Stomach smooth muscle (tissue), 2 donors: ENCODE results near the gene HEMK1.

Experiments
- H3K27ac ChIP-seq: one replicate; pipeline ENCODE4 v1.7.0; 2013; ENCODE audit warnings: mild to moderate bottlenecking, low read length, inconsistent platforms
- H3K27me3 ChIP-seq, 2 donors: one replicate each; pipeline ENCODE4 v1.7.0; 2013; ENCODE audit warnings: low read length in 2 of 2; ENCODE audit not compliant: insufficient read depth in 2 of 2, control insufficient read depth in 1 of 2
- H3K36me3 ChIP-seq, 2 donors: one replicate each; pipeline ENCODE4 v1.7.0; 2013; ENCODE audit warnings: low read length in 2 of 2; ENCODE audit not compliant: control insufficient read depth in 2 of 2, insufficient read depth in 2 of 2
- H3K4me1 ChIP-seq: one replicate; pipeline ENCODE4 v1.7.0; 2013; ENCODE audit warnings: low read length; ENCODE audit not compliant: control insufficient read depth, insufficient read depth
- H3K4me3 ChIP-seq, 2 donors: one replicate each; pipeline ENCODE4 v1.7.0; 2013; ENCODE audit warnings: low read length in 2 of 2
- H3K9ac ChIP-seq, 2 donors: one replicate each; pipeline ENCODE4 v1.7.0; 2013; ENCODE audit warnings: low read length in 2 of 2, mild to moderate bottlenecking in 1 of 2
- H3K9me3 ChIP-seq, 2 donors: one replicate each; pipeline ENCODE4 v1.7.0; 2013; ENCODE audit warnings: low read length in 2 of 2; ENCODE audit not compliant: control insufficient read depth in 2 of 2
- donor health status: healthy.
- donor health status: Pancreatic carcinoma.

HEMK1 gene

DNA sequence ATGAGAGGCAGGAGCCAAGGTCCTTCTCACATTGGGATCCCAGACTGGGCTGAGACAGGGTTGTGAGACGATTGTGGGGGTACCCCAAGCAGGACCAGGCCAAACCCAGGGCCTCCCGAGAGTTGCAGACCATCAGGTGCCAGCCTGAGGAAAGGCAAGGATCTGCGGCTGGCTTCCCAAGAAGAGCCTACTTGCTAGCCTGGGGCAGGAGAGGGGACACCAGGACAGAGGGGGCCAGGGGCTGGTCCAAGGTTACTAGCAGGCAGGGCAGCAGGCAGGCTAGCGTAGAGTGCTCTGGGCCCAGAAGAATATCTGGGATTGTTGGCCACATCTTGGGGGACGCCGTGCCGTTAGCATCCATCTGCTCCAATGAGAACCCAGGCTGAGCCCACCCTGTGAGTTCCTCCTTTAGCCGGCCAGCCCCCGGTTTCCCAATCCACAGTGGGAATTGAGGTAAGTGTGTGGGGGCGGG, 41.7 kb downstream of the HEMK1 start:
- Histone ChIP-seq H3K9ac (peak overlapping the region; percentile 69 to 76), H3K36me3 (peaks cover 4 to 12% of the 10 kb centered on the region in 2 donors), H3K27me3 (no peaks in the 10 kb centered on the region), H3K9me3 (no peaks in the 10 kb centered on the region), H3K4me1 (peaks cover 45% of the 10 kb centered on the region), H3K4me3 (peak overlapping the region; percentile 63 to 85), H3K27ac (peak overlapping the region; percentile 62)

DNA sequence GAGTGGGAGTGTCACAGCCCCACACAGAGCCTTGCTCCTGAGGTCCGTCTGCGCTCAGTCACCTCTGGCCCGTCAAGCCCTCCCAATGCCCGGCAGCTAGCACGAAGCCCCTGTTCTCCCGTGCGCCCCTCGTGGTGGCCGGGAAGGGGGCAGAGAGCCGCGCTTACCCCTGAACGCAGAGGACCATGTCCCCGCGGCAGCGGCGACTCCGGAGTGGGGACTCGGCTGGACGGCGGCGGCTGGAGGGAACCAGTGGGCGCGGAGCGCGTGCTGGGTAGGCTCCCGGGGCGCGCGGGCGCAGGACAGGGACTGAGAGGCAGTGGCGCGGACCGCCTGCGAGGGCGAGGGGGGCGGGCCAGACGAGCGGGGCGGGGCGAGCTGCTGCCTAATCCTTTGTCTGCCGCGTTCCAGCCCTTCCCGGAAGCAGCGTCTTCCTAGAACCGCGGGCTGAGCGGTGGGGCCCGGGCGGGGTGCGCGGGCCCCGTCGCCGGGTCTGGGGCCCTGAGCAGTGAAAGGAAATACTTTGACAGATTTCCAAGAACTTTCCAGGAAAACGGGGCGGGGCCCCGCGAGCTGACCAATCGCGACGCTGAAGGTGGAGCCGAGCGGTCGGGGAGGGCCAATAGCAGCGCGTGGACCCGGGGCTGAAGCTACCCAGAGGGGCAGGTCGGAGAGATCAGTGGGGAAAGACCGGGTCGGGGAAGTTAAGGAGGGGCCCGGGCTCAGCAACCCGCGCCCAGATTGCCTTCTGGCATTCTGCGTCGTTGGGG, 42.3 kb downstream of the HEMK1 start, which contains the start of gene CISH:
TSS of gene CISH (minus strand) at position 311 of the 770 bp plus-strand sequence. CDS start at position 187, 124 bp downstream.
- peaks cover 4 to 11% of the 10 kb centered on the region in 2 donors for H3K36me3 ChIP-seq
- H3K9ac ChIP-seq: peak within 1 kb of the TSS; percentile 69 to 76
- no peaks in the 10 kb centered on the region for H3K27me3 ChIP-seq
- H3K9me3 ChIP-seq: no peaks in the 10 kb centered on the region
- peak within 1 kb of the TSS; percentile 62 for H3K27ac ChIP-seq
- H3K4me3 ChIP-seq: peak within 1 kb of the TSS; percentile 63 to 85
- peaks cover 51% of the 10 kb centered on the region for H3K4me1 ChIP-seq

DNA sequence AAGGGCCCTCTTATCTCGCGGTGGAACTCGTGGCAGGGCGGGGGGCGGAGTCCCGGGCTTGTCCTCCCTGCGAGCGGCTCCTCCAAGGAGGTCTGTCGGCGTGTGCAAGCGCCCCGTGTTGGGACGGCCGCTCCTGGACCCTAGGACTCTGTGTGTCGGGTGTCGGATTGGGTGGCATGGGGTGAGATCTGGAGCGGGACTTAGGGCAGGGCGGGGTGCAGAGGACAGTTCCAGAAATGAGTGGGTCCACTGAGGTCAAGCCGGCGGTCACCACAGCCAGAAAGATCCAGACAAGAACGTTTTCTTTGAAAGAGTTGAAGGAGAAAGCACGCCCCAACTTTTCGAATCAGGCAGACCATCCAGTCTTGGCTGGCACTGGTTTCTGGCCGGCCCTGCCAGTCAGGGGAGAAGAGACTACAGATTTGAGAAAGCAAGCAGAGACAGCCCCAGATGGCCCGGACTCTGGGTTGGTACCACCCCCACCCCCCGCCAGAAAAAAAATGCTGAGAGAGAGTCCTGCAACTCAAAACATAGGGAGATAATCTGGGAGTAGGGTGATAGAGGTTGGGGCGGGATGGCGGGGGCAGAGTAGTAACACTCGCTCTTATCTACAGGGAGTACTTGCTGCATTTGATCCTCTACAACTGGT, 43.0 kb downstream of the HEMK1 start:
- Histone ChIP-seq H3K27me3 (no peaks in the 10 kb centered on the region), H3K9ac (peak overlapping the region; percentile 58 to 69), H3K9me3 (no peaks in the 10 kb centered on the region), H3K4me3 (peak overlapping the region; percentile 61 to 85), H3K27ac (peak overlapping the region; percentile 62), H3K36me3 (peaks cover 2 to 6% of the 10 kb centered on the region in 2 donors), H3K4me1 (peaks cover 53% of the 10 kb centered on the region)

DNA sequence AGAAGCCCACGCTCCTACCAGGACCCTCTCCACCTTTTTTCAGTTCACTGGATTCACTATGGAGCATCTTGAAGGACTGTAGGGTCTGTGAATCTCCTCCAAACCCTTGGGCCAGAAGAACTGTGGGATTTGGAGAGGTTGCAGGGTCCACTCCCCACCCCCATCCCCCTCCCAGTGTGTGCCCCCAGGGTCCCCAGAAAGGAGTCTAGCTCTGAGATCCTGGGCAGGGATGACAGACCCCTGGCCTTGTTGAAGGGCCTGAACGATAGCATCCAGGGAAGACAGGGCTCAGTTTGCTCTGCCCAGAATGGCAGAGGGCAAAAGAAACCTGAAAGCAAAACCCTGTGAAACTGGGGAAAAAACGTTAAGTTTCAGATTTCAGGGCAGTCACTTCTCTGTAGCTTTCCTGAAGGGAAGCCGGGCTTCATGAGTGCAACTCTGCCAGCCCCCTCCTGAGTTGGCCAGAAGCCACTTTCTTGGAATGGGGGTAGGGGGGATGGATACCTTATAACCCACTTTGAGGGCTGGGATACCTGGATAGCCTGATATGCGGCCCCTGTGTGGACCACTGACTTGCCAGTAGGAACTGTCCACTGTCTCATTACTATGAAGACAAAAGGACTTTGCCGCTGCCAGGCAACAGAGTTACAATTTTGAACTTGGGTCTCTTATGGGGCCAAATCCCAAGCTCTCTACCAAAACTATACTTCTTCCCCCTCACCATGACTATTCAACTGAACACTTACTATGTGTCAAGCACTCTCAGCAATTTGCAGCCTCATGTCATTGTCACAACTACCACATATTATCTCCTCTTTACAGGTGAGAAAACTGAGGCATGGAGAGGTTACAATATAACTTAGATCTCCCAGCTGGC, 43.9 kb downstream of the HEMK1 start:
- no peaks in the 10 kb centered on the region for H3K27me3 ChIP-seq
- peaks cover 0 to 1% of the 10 kb centered on the region in 2 donors for H3K36me3 ChIP-seq
- H3K4me1 ChIP-seq: peaks cover 60% of the 10 kb centered on the region
- H3K9ac ChIP-seq: peak overlapping the region in 1 of 2 donors; percentile 69
- peak overlapping the region in 1 of 2 donors; percentile 85 for H3K4me3 ChIP-seq
- no peaks in the 10 kb centered on the region for H3K9me3 ChIP-seq
- H3K27ac ChIP-seq: no peak overlapping the region

DNA sequence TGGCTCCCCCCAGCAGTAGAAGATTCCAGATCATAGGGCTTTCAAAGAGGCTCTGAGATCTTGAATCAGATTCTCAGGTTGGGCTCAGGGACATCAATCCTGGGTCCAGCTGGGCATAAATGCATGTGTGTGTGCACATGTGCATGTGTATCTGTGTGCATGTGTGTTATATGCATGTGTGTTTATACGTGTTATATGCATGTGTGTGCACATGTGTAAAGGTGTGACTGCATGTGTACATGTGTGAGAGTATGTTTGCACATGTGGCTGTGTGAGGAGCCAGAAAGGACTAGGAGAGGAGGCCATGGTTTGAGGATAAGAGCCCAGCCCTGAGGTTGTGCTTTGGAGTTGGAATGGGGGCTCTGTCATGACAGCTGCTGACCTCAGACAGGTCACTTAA, 45.9 kb downstream of the HEMK1 start:
- Histone ChIP-seq H3K4me1 (peaks cover 60% of the 10 kb centered on the region), H3K27me3 (no peaks in the 10 kb centered on the region), H3K27ac (no peak overlapping the region), H3K9me3 (no peaks in the 10 kb centered on the region), H3K4me3 (no peak overlapping the region), H3K36me3 (no peaks in the 10 kb centered on the region), H3K9ac (no peak overlapping the region)

GRCh38 chr3:50616003-50616769, 46.9 kb downstream of the HEMK1 start:
- Histone ChIP-seq H3K36me3 (no peaks in the 10 kb centered on the region), H3K9ac (peak overlapping the region; percentile 62 to 64), H3K4me1 (peaks cover 50% of the 10 kb centered on the region)

DNA sequence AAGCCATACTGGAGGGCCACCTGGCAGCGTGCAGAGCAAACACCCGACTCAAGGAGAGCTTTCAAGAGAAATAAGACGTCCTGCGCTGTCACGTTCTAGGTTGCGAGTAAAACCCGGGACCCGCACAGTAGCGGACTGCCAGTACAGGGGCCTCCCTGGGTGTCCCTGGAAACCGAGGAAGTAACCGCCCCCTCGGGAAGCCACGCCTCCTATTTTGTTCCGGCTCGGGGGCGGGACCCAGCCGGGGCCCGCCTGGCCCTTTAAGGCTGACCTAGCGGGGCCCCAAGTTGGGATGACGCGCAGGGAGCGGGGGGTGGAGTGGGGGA, 47.4 kb downstream of the HEMK1 start:
- Histone ChIP-seq H3K4me1 (peaks cover 46% of the 10 kb centered on the region), H3K36me3 (no peaks in the 10 kb centered on the region), H3K27ac (peak overlapping the region; percentile 64)

More at GRCh38 chr3:50616003-50616769, 46.9 kb downstream of the HEMK1 start:
- Histone ChIP-seq H3K27ac (peak overlapping the region; percentile 64), H3K27me3 (no peaks in the 10 kb centered on the region), H3K9me3 (no peaks in the 10 kb centered on the region), H3K4me3 (peak overlapping the region; percentile 89 to 92)

GRCh38 chr3:50617096-50617791, 47.9 kb downstream of the HEMK1 start, which contains the start of gene MAPKAPK3:
Gene MAPKAPK3 (plus strand): TSS chr3:50617151. CDS start chr3:50617566, 415 bp downstream.
- no peaks in the 10 kb centered on the region for H3K36me3 ChIP-seq
- H3K4me1 ChIP-seq: peaks cover 42% of the 10 kb centered on the region
- H3K9ac ChIP-seq: peak within 1 kb of the TSS; percentile 80 to 85
- no peaks in the 10 kb centered on the region for H3K27me3 ChIP-seq
- H3K9me3 ChIP-seq: no peaks in the 10 kb centered on the region
- peak within 1 kb of the TSS; percentile 64 for H3K27ac ChIP-seq
- peak within 1 kb of the TSS; percentile 89 to 95 for H3K4me3 ChIP-seq

More for the DNA sequence above, 47.4 kb downstream of the HEMK1 start:
- Histone ChIP-seq H3K27me3 (no peaks in the 10 kb centered on the region), H3K9ac (peak overlapping the region; percentile 62 to 64), H3K4me3 (peak overlapping the region; percentile 89 to 92), H3K9me3 (no peaks in the 10 kb centered on the region)

GRCh38 chr3:50617911-50618481, 48.7 kb downstream of the HEMK1 start:
- Histone ChIP-seq H3K4me3 (peak overlapping the region; percentile 89 to 95), H3K36me3 (no peaks in the 10 kb centered on the region), H3K27ac (peak overlapping the region; percentile 24), H3K9me3 (no peaks in the 10 kb centered on the region), H3K4me1 (peaks cover 36% of the 10 kb centered on the region), H3K9ac (peak overlapping the region; percentile 80 to 85), H3K27me3 (no peaks in the 10 kb centered on the region)
